Hematopoietic multipotent progenitor cell treated with erythropoietin and hydrocortisone succinate and interleukin-3 and kit ligand, for 17 days (in vitro differentiated cells): Measurements from ENCODE around the gene FNDC7.
"Not testable (repeated sequence)": the region's sequence is repeated elsewhere in the genome, so short reads cannot be mapped to it uniquely, and the experiment has no call there.

Experiments
- DNase-seq: peaks from one replicate; pipeline ENCODE4 v3.0.0-alpha.2; 2015; ENCODE audit warnings: low spot score

Gene FNDC7

GRCh38 chr1:108745980-108746381 is 33.3 kb downstream of the FNDC7 start:
- peak; percentile 24 for DNase-seq

- DNase-seq, result peak; percentile 99
Observed at GRCh38 chr1:108746382-108747170, 33.9 kb downstream of the FNDC7 start, which contains the start of gene STXBP3. Gene STXBP3, plus strand, starts transcription at chr1:108746674. Its CDS starts 64 bp downstream, at chr1:108746738.

GRCh38 chr1:108747171-108747850 is 34.6 kb downstream of the FNDC7 start:
- peak; percentile 91 for DNase-seq

GRCh38 chr1:108747898-108748297 is 35.2 kb downstream of the FNDC7 start:
- no peak for DNase-seq

GRCh38 chr1:108749081-108749480 is 36.4 kb downstream of the FNDC7 start:
- DNase-seq, result no peak

GRCh38 chr1:108750476-108751181 is 37.9 kb downstream of the FNDC7 start:
- no peak for DNase-seq

GRCh38 chr1:108753363-108753762 is 40.7 kb downstream of the FNDC7 start:
- DNase-seq, result no peak

GRCh38 chr1:108758796-108759195 is 46.1 kb downstream of the FNDC7 start:
- no peak for DNase-seq

- DNase-seq, result no peak
Observed at GRCh38 chr1:108767115-108767514, 54.4 kb downstream of the FNDC7 start.

GRCh38 chr1:108767708-108768107 is 55.0 kb downstream of the FNDC7 start:
- no peak for DNase-seq

- no peak for DNase-seq
Observed at GRCh38 chr1:108777839-108778238, 65.1 kb downstream of the FNDC7 start.

- no peak for DNase-seq
Observed at GRCh38 chr1:108779455-108779854, 66.7 kb downstream of the FNDC7 start.

GRCh38 chr1:108780937-108781574 is 68.3 kb downstream of the FNDC7 start:
- DNase-seq, result no peak

- not testable (repeated sequence) for DNase-seq
Observed at GRCh38 chr1:108781575-108781944, 68.9 kb downstream of the FNDC7 start.

- no peak for DNase-seq
Observed at GRCh38 chr1:108785264-108785663, 72.6 kb downstream of the FNDC7 start.

- no peak for DNase-seq
Observed at GRCh38 chr1:108785880-108786279, 73.2 kb downstream of the FNDC7 start.

- DNase-seq, result no peak
Observed at GRCh38 chr1:108791790-108792189, 79.1 kb downstream of the FNDC7 start.
